ENCODE data around the gene IREB2.
"Not testable (repeated sequence)": the region's sequence is repeated elsewhere in the genome, so short reads cannot be mapped to it uniquely, and the experiment has no call there.

Gene IREB2

DNA sequence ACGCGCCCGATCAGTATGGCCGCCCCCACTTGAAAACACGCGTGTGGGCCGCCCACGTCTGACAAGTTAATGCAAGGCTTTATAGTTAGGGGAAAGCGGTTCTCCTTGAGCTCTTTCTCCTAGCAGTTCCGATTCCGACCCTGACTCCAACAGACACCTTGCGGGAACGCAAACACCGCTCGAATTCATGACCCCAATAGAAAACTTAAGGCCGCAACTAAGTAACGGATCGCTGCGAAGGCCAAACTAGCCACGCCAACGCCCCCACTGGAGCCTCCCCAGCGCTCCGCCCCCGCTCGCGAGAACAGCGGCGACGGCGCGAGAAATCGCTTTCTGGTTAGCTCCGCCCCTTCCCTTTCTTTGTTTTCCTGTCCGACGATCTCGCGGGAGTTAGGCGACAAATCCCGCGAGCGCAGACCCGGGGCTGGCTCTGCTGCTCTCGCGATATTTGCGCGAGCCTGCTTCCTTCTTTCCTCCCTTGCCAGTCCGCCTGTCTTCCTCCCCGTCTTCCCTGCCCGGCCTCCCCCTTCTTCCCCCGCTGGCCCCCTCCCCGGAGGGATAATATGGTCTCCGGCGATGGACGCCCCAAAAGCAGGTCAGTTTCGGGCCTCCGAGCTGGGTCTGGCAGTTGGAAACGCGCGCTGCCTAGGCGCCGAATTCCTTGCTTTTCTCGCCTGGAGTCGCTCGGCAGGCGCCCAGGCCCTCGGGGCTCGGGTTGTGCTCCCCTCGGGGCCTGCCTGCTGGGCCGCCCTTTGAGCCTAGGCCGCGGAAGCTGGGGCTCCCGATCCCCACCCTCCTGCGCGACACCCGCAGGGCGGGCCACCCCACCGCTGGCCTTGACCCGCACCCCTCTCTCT is at the start of gene IREB2:
Gene IREB2, plus strand, starts transcription at position 455 of the 857 bp plus-strand sequence. Its CDS starts 122 bp downstream, at position 577.
- DNase-seq = peak; percentile 87

GRCh38 chr15:78388865-78389264 is 49.2 kb upstream of the IREB2 start:
- no peak for DNase-seq

- no peak for DNase-seq
Observed at GRCh38 chr15:78389322-78389721, 48.7 kb upstream of the IREB2 start.

DNA sequence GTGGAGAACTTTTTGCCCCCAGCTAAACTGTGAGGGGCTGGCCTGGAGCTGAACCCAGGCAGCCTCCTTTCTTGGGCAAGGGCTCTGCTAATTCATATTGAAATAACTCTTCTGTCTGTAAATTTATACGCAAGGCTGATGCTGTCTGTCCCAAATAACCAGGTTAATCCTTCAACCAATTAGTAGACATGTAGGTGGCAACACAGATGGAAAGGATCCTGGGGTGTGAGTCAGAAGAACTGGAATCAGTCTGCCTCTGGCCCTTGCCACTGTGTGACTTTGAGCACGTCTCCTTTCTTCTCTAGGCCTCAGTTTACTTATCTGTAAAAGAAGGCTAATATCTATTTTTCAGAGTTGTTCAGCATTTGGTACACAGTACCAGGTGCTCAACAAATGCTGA is 48.3 kb upstream of the IREB2 start:
- no peak for DNase-seq

DNA sequence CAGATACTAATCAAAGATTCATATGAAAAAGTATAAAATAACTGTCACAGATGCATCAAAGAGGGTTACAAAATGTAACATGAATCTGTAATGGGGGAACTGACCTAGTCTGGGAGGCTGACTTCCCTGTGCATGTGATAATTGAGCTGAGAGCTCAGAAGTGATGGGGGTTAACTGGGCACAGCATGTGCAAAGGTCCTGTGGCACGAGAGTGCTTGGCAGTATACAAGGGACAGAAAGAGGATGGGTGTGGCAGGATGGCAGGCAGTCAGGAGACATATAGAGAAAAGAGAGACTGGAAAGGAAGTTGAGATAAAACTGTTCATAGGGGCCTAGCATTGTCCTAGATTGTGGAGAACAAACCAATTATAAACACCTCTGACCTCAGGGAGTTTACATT is 47.8 kb upstream of the IREB2 start:
- DNase-seq = no peak

DNA sequence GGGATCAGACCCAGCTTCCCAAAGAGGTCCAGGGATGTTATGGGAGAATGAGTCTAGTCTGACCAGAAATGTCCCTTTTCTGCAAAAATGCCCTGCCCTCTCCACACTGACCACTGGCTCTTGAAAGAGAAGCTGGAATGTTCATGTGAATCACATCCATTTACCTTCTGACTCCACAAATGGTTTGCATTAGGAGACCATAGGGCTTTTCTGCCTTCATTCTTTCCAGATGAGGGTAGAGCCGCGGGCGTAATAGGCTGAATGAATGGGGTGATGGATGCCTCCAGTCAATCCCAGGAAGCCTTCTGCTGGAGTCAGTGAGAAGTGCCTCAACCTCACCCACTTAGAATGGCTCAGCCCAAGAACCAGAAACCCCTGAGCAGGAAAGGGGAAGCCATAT is 47.2 kb upstream of the IREB2 start:
- no peak for DNase-seq

- DNase-seq = no peak
Observed at GRCh38 chr15:78391781-78392180, 46.2 kb upstream of the IREB2 start.

DNA sequence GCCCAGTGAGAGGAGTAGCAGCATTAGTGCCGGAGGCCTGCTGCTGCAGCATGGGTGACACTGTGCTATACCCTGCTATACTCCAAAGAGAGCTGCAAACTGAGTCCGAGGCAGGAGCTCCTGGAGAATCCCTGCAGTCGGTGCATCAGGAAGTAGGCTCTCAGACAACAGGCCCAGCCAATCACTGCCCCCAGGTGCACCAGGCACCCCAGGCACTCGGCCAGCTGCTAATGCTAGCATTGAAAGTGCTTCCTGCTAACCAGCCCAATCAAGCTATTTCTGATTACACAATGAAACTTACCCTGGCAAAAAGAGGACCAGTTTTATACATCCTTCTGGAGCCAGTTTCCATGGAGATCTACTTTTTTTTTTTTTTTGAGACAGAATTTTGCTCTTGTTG is 45.6 kb upstream of the IREB2 start:
- peak; percentile 84 for DNase-seq

DNA sequence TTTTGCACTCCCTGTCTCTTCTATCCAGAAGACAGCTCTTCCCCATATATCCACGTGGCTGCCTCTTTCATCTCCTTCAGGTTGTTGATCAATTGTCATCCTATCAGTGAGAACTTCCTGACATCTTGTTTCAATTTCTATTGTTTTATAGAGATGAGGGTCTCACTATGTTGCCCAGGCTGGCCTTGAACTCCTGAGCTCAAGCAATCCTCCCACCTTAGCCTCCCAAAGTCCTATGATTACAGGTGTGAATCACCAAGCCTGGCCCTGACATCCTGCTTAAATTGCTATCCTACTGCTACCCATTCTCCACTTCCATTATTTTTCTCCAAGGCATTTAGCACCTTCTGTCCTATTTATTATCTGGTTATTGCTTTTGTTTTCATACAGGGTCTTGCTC is 44.9 kb upstream of the IREB2 start:
- no peak for DNase-seq

DNA sequence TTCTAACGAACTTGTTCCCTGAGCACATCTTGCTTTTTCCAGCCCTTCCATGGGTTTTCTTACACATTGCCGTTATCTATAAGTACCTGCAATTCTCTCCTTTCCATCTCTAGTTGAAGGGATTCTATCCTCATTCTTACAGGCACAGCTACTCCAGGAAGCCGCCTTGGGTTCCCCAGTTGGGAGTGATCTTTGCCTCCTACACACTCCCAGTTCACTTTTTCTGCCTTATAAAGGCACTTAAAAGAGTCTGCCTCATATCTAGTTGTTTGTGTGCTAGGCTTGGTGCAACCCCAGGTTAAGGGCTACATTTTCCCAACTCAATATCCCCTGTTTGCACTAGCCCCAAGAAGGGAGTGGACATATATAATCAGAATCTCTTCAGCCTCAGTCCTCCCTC is 44.0 kb upstream of the IREB2 start:
- DNase-seq = no peak

DNA sequence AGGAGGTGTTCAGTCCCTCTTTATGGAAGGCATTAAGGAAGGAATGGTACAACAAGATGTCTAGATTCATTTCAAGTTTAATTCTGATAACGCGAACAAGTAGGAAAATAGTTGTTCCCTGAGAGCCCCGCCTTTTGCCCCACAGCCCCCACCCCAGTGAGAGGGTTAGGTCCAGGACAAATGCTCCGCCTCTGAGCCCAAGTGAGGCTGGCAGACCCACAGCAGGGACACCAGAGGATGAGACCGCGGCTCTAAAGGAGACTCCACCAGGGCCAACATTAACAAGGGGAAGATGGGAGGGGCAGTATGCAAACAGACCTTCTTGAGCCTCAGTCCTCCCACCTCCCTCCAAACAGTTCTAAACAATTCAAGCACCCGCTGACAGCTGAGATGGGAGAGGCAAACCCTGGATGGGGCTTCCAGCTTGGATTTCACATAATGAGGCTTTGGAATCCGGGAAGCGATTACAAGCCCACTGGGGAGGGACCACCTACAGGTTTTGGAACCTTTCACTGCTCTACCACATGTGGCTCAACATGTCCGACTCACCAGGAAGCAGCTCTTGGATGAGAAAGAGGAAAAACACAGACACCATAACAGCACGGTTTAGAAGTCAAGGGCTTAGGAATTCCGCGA is 42.9 kb upstream of the IREB2 start:
- no peak for DNase-seq

DNA sequence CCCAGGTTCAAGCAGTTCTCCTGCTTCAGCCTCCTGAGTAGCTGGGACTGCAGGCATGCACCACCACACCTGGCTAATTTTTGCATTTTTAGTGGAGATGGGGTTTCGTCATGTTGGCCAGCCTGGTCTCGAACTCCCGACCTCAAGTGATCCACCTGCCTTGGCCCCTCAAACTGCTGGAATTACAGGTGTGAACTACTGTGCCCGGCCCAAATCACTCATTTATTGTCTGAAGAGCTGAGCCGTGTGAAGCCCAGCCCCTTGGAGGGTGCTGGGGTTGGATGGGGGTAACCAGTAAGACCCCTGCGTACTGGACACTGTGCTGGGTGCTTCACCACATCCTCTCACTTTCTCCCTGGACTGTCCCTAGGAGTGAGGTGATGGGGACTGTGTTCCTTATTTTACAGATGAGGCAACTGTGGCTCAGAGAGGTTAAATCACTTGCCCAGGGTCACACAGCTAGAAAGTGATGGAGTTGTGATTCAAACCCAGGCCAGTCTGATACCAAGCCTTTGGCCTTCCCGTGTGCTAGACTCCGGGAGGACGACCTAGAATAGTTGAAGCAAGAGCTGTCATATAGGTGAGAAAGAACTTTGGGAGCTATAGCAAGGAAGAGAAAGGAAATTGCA is 41.7 kb upstream of the IREB2 start:
- DNase-seq = no peak

DNA sequence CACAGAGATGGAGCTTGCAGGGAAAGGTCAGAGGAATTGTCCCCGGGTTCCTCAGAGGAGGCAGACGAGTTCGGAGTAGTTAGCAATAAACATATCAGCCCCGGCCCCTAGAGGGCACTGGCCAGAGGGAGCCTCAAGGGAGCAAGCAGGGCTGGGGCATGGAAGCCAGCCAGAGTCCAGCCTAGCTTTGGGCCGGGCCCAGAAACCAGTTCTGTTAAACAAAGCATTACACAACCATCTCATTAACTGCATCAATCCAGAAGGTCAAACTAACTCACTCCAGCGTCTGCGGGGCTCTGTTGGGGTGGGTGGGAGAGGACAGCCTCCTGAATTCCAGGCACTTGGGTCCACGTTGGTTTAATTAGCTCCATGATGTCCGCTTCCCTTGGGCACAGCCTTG is 41.0 kb upstream of the IREB2 start:
- no peak for DNase-seq

DNA sequence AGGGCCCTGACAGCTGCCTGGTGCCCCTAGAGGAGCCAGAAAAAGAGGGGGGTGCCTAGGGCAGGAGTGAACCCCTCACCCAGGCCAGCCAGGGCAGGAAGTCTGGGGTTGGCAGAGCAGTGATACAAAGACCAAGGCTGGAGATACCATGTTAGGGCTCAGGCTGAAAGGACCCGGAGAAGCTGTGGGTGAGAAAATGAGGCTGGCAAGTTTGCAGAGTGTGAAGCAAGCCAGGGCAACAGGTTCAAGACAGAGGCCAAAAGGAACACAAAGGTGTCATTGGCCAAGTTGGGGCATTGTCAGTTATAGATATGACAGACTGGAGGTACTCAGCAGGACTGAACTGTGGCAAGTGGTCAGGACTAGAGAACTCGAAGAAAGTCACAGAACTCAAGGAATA is 40.6 kb upstream of the IREB2 start:
- DNase-seq = no peak

GRCh38 chr15:78398076-78398825 is 39.8 kb upstream of the IREB2 start:
- no peak for DNase-seq

DNA sequence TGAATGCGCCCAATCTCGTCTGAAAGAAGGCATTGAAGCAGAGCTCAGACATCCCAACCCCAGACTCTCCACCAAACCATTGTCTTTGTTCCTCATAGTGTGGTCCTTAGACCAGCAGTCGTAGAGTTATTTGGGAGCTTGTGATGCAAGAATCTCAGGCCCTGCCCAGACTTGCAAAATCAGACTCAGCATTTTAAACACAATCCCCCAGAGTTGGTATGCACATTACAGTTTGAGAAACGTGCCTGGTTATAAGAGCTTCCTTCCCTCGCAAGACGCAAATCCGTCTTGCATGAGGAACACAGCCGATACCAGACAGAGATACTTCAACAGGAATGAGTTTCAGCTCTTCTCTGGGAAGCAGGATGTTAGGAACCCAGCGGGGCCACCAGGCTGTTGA is 38.9 kb upstream of the IREB2 start:
- no peak for DNase-seq

GRCh38 chr15:78402061-78402610 is 35.9 kb upstream of the IREB2 start:
- no peak for DNase-seq

DNA sequence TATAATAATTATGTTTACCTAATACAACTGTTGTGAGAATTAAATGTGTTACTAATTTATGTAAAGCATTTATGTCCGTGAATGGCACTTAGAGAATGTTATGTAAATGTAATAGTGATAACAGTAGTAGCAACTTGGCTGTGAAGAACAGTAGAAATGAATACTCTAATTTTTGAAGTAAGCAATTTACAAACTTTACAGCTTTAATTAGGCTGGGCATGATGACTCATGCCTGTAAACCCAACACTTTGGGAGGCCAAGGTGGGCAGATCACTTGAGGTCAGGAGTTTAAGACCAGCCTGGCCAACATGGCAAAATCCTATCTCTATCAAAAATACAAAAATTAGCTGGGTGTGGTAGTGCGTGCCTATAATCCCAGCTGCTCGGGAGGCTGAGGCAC is 33.9 kb upstream of the IREB2 start:
- no peak for DNase-seq

DNA sequence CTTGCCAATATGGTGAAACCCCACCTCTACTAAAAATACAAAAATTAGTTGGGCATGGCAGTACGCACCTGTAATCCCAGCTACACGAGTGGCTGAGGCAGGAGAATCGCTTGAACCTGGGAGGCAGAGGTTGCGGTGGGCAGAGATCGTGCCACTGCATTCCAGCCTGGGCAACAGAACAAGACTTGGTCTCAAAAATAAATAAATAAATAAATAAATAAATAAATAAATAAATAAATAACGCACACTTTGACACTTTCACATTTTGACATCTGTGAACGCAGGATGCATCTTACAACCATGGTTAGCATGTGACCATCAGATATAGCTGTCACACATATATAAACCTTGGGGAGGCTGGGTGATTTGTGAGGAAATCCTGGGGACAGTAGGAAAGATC is 33.2 kb upstream of the IREB2 start:
- not testable (repeated sequence) for DNase-seq

- DNase-seq = no peak
Observed at GRCh38 chr15:78405336-78405924, 32.6 kb upstream of the IREB2 start.

DNA sequence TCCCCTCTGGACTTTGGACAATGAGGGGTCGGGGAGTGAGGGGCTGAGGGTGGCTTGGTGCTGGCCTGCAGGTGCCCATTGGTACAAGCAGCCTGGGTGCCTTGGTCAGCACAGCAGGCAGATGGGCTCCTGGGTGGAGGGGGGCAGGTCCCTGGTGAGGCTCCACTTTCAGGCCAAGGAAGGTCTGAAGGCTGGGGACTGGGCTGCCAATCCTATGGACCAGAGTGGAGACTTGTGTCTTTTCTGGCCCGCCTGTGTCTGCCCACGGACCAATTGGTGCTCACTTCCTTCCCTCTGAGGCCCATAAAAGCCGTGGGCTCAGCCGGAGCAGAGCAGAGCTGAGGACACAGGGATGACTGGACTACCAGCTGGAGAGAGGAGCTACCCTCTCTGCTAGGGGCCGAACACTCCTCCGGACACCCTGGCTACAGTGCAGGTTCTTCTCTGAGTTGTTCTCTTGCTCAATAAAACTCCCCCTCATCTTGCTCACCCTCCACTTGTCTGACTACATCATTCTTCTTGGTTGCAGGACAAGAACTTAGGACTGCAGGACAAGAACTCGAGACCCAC is 31.9 kb upstream of the IREB2 start:
- DNase-seq = no peak
